GM18861 (cell line): ENCODE results near the gene ROR2.

Experiments
- ATAC-seq: cut with Tn5 transposase; IDR thresholded peaks from one replicate; pipeline ENCODE4 v1.9.1; 2021; ENCODE audit not compliant: unreplicated experiment

Gene ROR2

GRCh38 chr9:91843623-91844148, 106.3 kb downstream of the ROR2 start:
- no peak for ATAC-seq

GRCh38 chr9:91843093-91843492, 106.9 kb downstream of the ROR2 start:
- ATAC-seq: no peak

GRCh38 chr9:91842358-91843049, 107.5 kb downstream of the ROR2 start:
- ATAC-seq: no peak

GRCh38 chr9:91841591-91841990, 108.4 kb downstream of the ROR2 start:
- ATAC-seq: no peak

- ATAC-seq: no peak
Measured at GRCh38 chr9:91840882-91841281, 109.1 kb downstream of the ROR2 start.

- no peak for ATAC-seq
Measured at GRCh38 chr9:91840469-91840868, 109.6 kb downstream of the ROR2 start.

GRCh38 chr9:91839926-91840465, 110.0 kb downstream of the ROR2 start:
- no peak for ATAC-seq

GRCh38 chr9:91837981-91838731, 111.9 kb downstream of the ROR2 start:
- ATAC-seq: no peak

GRCh38 chr9:91836515-91836914, 113.5 kb downstream of the ROR2 start:
- no peak for ATAC-seq

- no peak for ATAC-seq
Measured at GRCh38 chr9:91835632-91836031, 114.4 kb downstream of the ROR2 start.

- ATAC-seq: no peak
Measured at GRCh38 chr9:91835216-91835615, 114.8 kb downstream of the ROR2 start.

- no peak for ATAC-seq
Measured at GRCh38 chr9:91834740-91835139, 115.3 kb downstream of the ROR2 start.

GRCh38 chr9:91833878-91834255, 116.2 kb downstream of the ROR2 start:
- ATAC-seq: no peak

GRCh38 chr9:91833096-91833877, 116.7 kb downstream of the ROR2 start:
- ATAC-seq: no peak

GRCh38 chr9:91832322-91832721, 117.7 kb downstream of the ROR2 start:
- ATAC-seq: no peak

GRCh38 chr9:91825866-91826265, 124.2 kb downstream of the ROR2 start:
- ATAC-seq: no peak

GRCh38 chr9:91825422-91825821, 124.6 kb downstream of the ROR2 start:
- no peak for ATAC-seq

GRCh38 chr9:91824601-91825305, 125.3 kb downstream of the ROR2 start:
- ATAC-seq: no peak

GRCh38 chr9:91824151-91824550, 125.9 kb downstream of the ROR2 start:
- ATAC-seq: no peak

- ATAC-seq: no peak
Measured at GRCh38 chr9:91820949-91821880, 128.8 kb downstream of the ROR2 start.
